NCI-H2107 (cell line): ENCODE measurements around the gene MST1.

ENCODE experiments used
- DNase-seq: peaks from one replicate; lab custom pipeline; 2025; lab: John Stamatoyannopoulos, UW

The MST1 gene

GRCh38 chr3:49674497-49674983, 14.7 kb downstream of the MST1 start:
- DNase-seq, result no peak

- DNase-seq, result no peak
These were observed 15.4 kb downstream of the MST1 start, which contains the start of gene APEH for GRCh38 chr3:49673715-49674496. Gene APEH, plus strand, starts transcription at chr3:49674351. Its CDS starts 51 bp downstream, at chr3:49674402.

GRCh38 chr3:49673121-49673714, 16.1 kb downstream of the MST1 start:
- DNase-seq, result no peak

GRCh38 chr3:49671291-49672288, 17.7 kb downstream of the MST1 start:
- no peak for DNase-seq

GRCh38 chr3:49670940-49671290, 18.4 kb downstream of the MST1 start:
- DNase-seq, result no peak

GRCh38 chr3:49669352-49669751, 19.9 kb downstream of the MST1 start:
- DNase-seq, result no peak

GRCh38 chr3:49668861-49669260, 20.4 kb downstream of the MST1 start:
- no peak for DNase-seq

- DNase-seq, result no peak
These were observed 20.9 kb downstream of the MST1 start for GRCh38 chr3:49668414-49668797.

GRCh38 chr3:49667701-49668413, 21.4 kb downstream of the MST1 start:
- DNase-seq, result no peak

GRCh38 chr3:49666592-49666991, 22.7 kb downstream of the MST1 start:
- no peak for DNase-seq

GRCh38 chr3:49665822-49666519, 23.3 kb downstream of the MST1 start:
- no peak for DNase-seq

- DNase-seq, result no peak
These were observed 25.0 kb downstream of the MST1 start for GRCh38 chr3:49664300-49664699.

GRCh38 chr3:49663831-49664230, 25.4 kb downstream of the MST1 start:
- DNase-seq, result no peak

GRCh38 chr3:49662720-49663413, 26.4 kb downstream of the MST1 start:
- no peak for DNase-seq

- no peak for DNase-seq
These were observed 27.3 kb downstream of the MST1 start for GRCh38 chr3:49662021-49662420.

GRCh38 chr3:49661281-49661680, 28.0 kb downstream of the MST1 start:
- no peak for DNase-seq

GRCh38 chr3:49659756-49660155, 29.5 kb downstream of the MST1 start:
- no peak for DNase-seq

- no peak for DNase-seq
These were observed 30.6 kb downstream of the MST1 start for GRCh38 chr3:49658711-49659110.

GRCh38 chr3:49657208-49657915, 31.9 kb downstream of the MST1 start:
- DNase-seq, result no peak
